K562 (cell line): Measurements from ENCODE around the gene STING1. TPM values are rescaled to one million over a fixed set of nuclear protein-coding genes. Genes with fewer than 3 reads are reported as not detected.

Source experiments
- ATF1 ChIP-seq, 2 experiments: fragments of 450-650 bp in 1 of 2; IDR thresholded peaks; 2 replicates each; pipeline ENCODE4 v1.6.1; 2016; ENCODE audit warnings: missing compliant biosample characterization in 1 of 2, missing genetic modification characterization in 1 of 2
- DIDO1 ChIP-seq: fragments of 450-650 bp; IDR thresholded peaks from 2 replicates; pipeline ENCODE4 v1.6.1; 2016; ENCODE audit warnings: low read depth, missing biosample characterization, missing genetic modification characterization
- GTF2B ChIP-seq: IDR thresholded peaks from 2 replicates; pipeline ENCODE4 v1.6.1; 2011; ENCODE audit not compliant: insufficient read length; ENCODE audit errors: extremely low read depth
- HDAC3 ChIP-seq: fragments of 450-650 bp; IDR thresholded peaks from 2 replicates; pipeline ENCODE4 v1.6.1; 2018; ENCODE audit warnings: borderline replicate concordance, mild to moderate bottlenecking, moderate library complexity; ENCODE audit not compliant: partially characterized antibody
- HMG20A ChIP-seq: fragments of 450-650 bp; formaldehyde crosslinking; conservative IDR thresholded peaks from 2 replicates; pipeline ENCODE4 v1.4.0; 2020; ENCODE audit warnings: mild to moderate bottlenecking, mixed read lengths
- NFIC ChIP-seq: fragments of 450-650 bp; IDR thresholded peaks from 2 replicates; pipeline ENCODE4 v1.6.1; 2017; ENCODE audit warnings: mild to moderate bottlenecking, inconsistent platforms
- PYGO2 ChIP-seq: fragments of 450-650 bp; IDR thresholded peaks from 2 replicates; pipeline ENCODE4 v1.6.1; 2016; ENCODE audit warnings: mild to moderate bottlenecking, missing genetic modification characterization, moderate library complexity, missing compliant biosample characterization
- SRF ChIP-seq, 2 experiments: fragments of 250-450, 450-650 bp in 1 of 2; sonication (Bioruptor Pico) in 1 of 2; sonication (generic) in 1 of 2; formaldehyde crosslinking; IDR thresholded peaks; 2 replicates each; pipeline versions ENCODE4 v1.5.0 to v1.5.1; 2020 to 2022; ENCODE audit warnings: mild to moderate bottlenecking in 1 of 2, missing genetic modification reagents in 1 of 2
- SRSF9 ChIP-seq: fragments of 200-400 bp; formaldehyde crosslinking; IDR thresholded peaks from 2 replicates; pipeline ENCODE4 v1.6.1; 2017; ENCODE audit warnings: low read depth, low read length, borderline replicate concordance
- STAT6 ChIP-seq: sonication (generic); formaldehyde crosslinking; IDR thresholded peaks from 2 replicates; pipeline ENCODE4 v1.8.1; 2023; ENCODE audit warnings: mild to moderate bottlenecking, missing genetic modification reagents
- TFAP4 ChIP-seq: sonication (generic); formaldehyde crosslinking; IDR thresholded peaks from 2 replicates; pipeline ENCODE4 v1.8.0; 2022; ENCODE audit warnings: missing genetic modification reagents, mild to moderate bottlenecking, moderate library complexity, borderline replicate concordance
- ZBTB26 ChIP-seq: fragments of 450-650 bp; formaldehyde crosslinking; IDR thresholded peaks from 2 replicates; pipeline ENCODE4 v1.4.0; 2022; ENCODE audit warnings: missing genetic modification characterization
- ZBTB7A ChIP-seq: IDR thresholded peaks from 2 replicates; pipeline ENCODE4 v1.6.1; 2011; ENCODE audit warnings: low read depth, mild to moderate bottlenecking, low read length, moderate library complexity, borderline replicate concordance; ENCODE audit not compliant: control insufficient read depth
- ZFX ChIP-seq: sonication (generic); formaldehyde crosslinking; IDR thresholded peaks from 2 replicates; pipeline ENCODE4 v1.8.0; 2022; ENCODE audit warnings: mild to moderate bottlenecking, missing genetic modification reagents, moderate library complexity
- ZNF146 ChIP-seq: IDR thresholded peaks from one replicate; pipeline ENCODE4 v1.6.1; 2018; ENCODE audit warnings: missing compliant biosample characterization; ENCODE audit not compliant: unreplicated experiment
- ZNF395 ChIP-seq: fragments of 200-800 bp; sonication (Bioruptor generic); IDR thresholded peaks from 2 replicates; pipeline ENCODE4 v1.6.1; 2017; ENCODE audit warnings: missing genetic modification characterization, missing compliant biosample characterization
- ZNF830 ChIP-seq: fragments of 250-450 bp; sonication (Bioruptor Pico); IDR thresholded peaks from 2 replicates; pipeline ENCODE4 v1.5.0; 2021; ENCODE audit warnings: mild to moderate bottlenecking
- polyA plus RNA-seq, 8 experiments: library from polyadenylated mRNA; depleted of rRNA in 4 of 8; stranded (reverse) in 5 of 8; unstranded in 3 of 8; fragments of >200 nt; fragmentation: Nextera tagmentation in 2 of 8; fragmentation: Illumina TruSeq in 1 of 8; extraction: Ambion mirVana in 2 of 8; extraction: Trizol in 1 of 8; gene quantifications; 2 replicates each; pipeline versions ENCODE4 v1.2.1 to v1.2.3, GENCODE V29; 2011 to 2014; ENCODE audit warnings: inconsistent platforms in 1 of 8, missing spikeins in 1 of 8
- total RNA-seq, 7 experiments: library from RNA; depleted of rRNA in 6 of 7; stranded (reverse); fragments of >200 nt in 6 of 7; fragmentation: Illumina TruSeq in 2 of 7; extraction: Trizol in 2 of 7; gene quantifications; 2 replicates each; pipeline versions ENCODE4 v1.2.1 to v1.2.3, GENCODE V29; 2011 to 2021; ENCODE audit warnings: low replicate concordance in 1 of 7

Gene STING1
- total and polyA plus RNA-seq, 9 of the 15 experiments (the other 6 are each of a cell fraction or from before 2014, with no cell fraction given), result 20.8 to 69.1 (median 44.7) TPM

GRCh38 chr5:139495638-139496435 is 13.3 kb upstream of the STING1 start (continued):
- TF ChIP-seq GTF2B, result no peak
- TF ChIP-seq ZBTB26, result no peak
- no peak for TF ChIP-seq ATF1 (CRISPR knock-in tag; IDR thresholded peaks at IDR 0.05)
- no peak for TF ChIP-seq ATF1 (tag; IDR thresholded peaks at IDR 0.05)
- TF ChIP-seq HMG20A (CRISPR knock-in tag), result no peak
- no peak for TF ChIP-seq DIDO1 (tag)
- TF ChIP-seq TFAP4 (CRISPR knock-in tag), result peak; percentile 53; the same call in 1 of the 2 replicates
- no peak for TF ChIP-seq ZNF146 (CRISPR knock-in tag)
- TF ChIP-seq PYGO2 (tag), result no peak
- TF ChIP-seq ZBTB7A, result no peak
- peak; percentile 62; the same call in 1 of the 2 replicates for TF ChIP-seq ZNF395 (CRISPR knock-in tag)
- no peak for TF ChIP-seq SRSF9
- peak in 1 of 2 experiments; percentile 65; a peak in 1 of 4 replicates for TF ChIP-seq SRF (CRISPR knock-in tag; IDR thresholded peaks at IDR 0.05)
- TF ChIP-seq ZNF830 (CRISPR knock-in tag), result no peak
- no peak for TF ChIP-seq STAT6 (CRISPR knock-in tag)
- no peak for TF ChIP-seq HDAC3
- TF ChIP-seq ZFX, result peak; percentile 79
- TF ChIP-seq NFIC, result 0 out of 2 replicates have a peak, but pooled peaks have one; percentile 21
